HG03439 (cell line): ENCODE measurements around the gene SDC3.

ENCODE experiments used
- ATAC-seq: cut with Tn5 transposase; IDR thresholded peaks from one replicate; pipeline ENCODE4 v1.9.1; 2021; ENCODE audit warnings: mild to moderate bottlenecking, moderate library complexity; ENCODE audit not compliant: unreplicated experiment

Gene SDC3

GRCh38 chr1:30929135-30929889 is 20.8 kb upstream of the SDC3 start:
- ATAC-seq = no peak

GRCh38 chr1:30928789-30929134 is 20.2 kb upstream of the SDC3 start:
- ATAC-seq = no peak

- no peak for ATAC-seq
These were observed 19.6 kb upstream of the SDC3 start for GRCh38 chr1:30928171-30928570.

GRCh38 chr1:30927448-30927847 is 18.9 kb upstream of the SDC3 start:
- no peak for ATAC-seq

GRCh38 chr1:30923597-30923996 is 15.0 kb upstream of the SDC3 start:
- ATAC-seq = no peak

GRCh38 chr1:30920827-30921226 is 12.3 kb upstream of the SDC3 start:
- no peak for ATAC-seq

- ATAC-seq = no peak
These were observed 10.7 kb upstream of the SDC3 start for GRCh38 chr1:30919025-30919881.

GRCh38 chr1:30916296-30916695 is 7.7 kb upstream of the SDC3 start:
- no peak for ATAC-seq

- no peak for ATAC-seq
These were observed 7.1 kb upstream of the SDC3 start for GRCh38 chr1:30915491-30916230.

- no peak for ATAC-seq
These were observed 6.4 kb upstream of the SDC3 start for GRCh38 chr1:30914931-30915330.

GRCh38 chr1:30914587-30914922 is 6.0 kb upstream of the SDC3 start:
- ATAC-seq = no peak

- ATAC-seq = no peak
These were observed 4.5 kb upstream of the SDC3 start for GRCh38 chr1:30912913-30913652.

- ATAC-seq = no peak
These were observed 3.7 kb upstream of the SDC3 start for GRCh38 chr1:30912224-30912623.

- no peak for ATAC-seq
These were observed 2.7 kb upstream of the SDC3 start for GRCh38 chr1:30911059-30911954.

GRCh38 chr1:30909365-30910068 is 959 bp upstream of the SDC3 start:
- ATAC-seq = no peak

GRCh38 chr1:30908316-30908695 is 252 bp downstream of the SDC3 start:
- no peak for ATAC-seq

- no peak for ATAC-seq
These were observed 860 bp downstream of the SDC3 start for GRCh38 chr1:30907481-30908315.

- no peak for ATAC-seq
These were observed 1.7 kb downstream of the SDC3 start for GRCh38 chr1:30906631-30907441.
